ENCODE data around the gene TM4SF4. TPM values are rescaled to one million over a fixed set of nuclear protein-coding genes. Genes with fewer than 3 reads are reported as not detected.

TM4SF4 gene
- total RNA-seq, 4 donors from 2014 or later, result 5.6 TPM; not detected in 3

GRCh38 chr3:149507491-149508324 lies 33.2 kb downstream of the TM4SF4 start:
- no peak for TF ChIP-seq POLR2A (IDR thresholded peaks at IDR 0.05)
- TF ChIP-seq CTCF (IDR thresholded peaks at IDR 0.05), result no peak
- intact Hi-C loops (cut with DNase I; ENCODE audit: low total_unique reads), result no loop called here
- H3K27me3 ChIP-seq, result no peaks in the 10 kb centered on the region
- no peak for DNase-seq
- no peak overlapping the region for H3K27ac ChIP-seq
- H3K4me3 ChIP-seq, result no peak overlapping the region
- no peaks in the 10 kb centered on the region for H3K4me1 ChIP-seq
- H3K36me3 ChIP-seq, result no peaks in the 10 kb centered on the region
- H3K9me3 ChIP-seq, result no peaks in the 10 kb centered on the region

GRCh38 chr3:149509526-149509925 lies 35.0 kb downstream of the TM4SF4 start:
- intact Hi-C loops (cut with DNase I; ENCODE audit: low total_unique reads), result no loop called here
- Histone ChIP-seq H3K27ac (no peak overlapping the region), H3K9me3 (no peaks in the 10 kb centered on the region), H3K36me3 (no peaks in the 10 kb centered on the region), H3K27me3 (no peaks in the 10 kb centered on the region), H3K4me3 (no peak overlapping the region), H3K4me1 (no peaks in the 10 kb centered on the region)
- no peak for DNase-seq
- TF ChIP-seq CTCF (IDR thresholded peaks at IDR 0.05), result no peak
- no peak for TF ChIP-seq POLR2A (IDR thresholded peaks at IDR 0.05)

- no peaks in the 10 kb centered on the region for H3K4me1 ChIP-seq
- intact Hi-C loops (cut with DNase I; ENCODE audit: low total_unique reads), result loop anchor here (10.0 kb wide), 1 partner anchor 204 kb away; no protein-coding TSS in a partner anchor
These were observed 36.0 kb downstream of the TM4SF4 start for GRCh38 chr3:149510480-149510879.

GRCh38 chr3:149511040-149511626 lies 36.6 kb downstream of the TM4SF4 start:
- no peak for TF ChIP-seq CTCF (IDR thresholded peaks at IDR 0.05)
- TF ChIP-seq POLR2A (IDR thresholded peaks at IDR 0.05), result no peak

More at GRCh38 chr3:149510480-149510879, 36.0 kb downstream of the TM4SF4 start:
- Histone ChIP-seq H3K9me3 (no peaks in the 10 kb centered on the region), H3K27ac (no peak overlapping the region), H3K27me3 (no peaks in the 10 kb centered on the region), H3K36me3 (no peaks in the 10 kb centered on the region), H3K4me3 (no peak overlapping the region)
- DNase-seq, result no peak
- no peak for TF ChIP-seq POLR2A (IDR thresholded peaks at IDR 0.05)
- TF ChIP-seq CTCF (IDR thresholded peaks at IDR 0.05), result no peak

More at GRCh38 chr3:149511040-149511626, 36.6 kb downstream of the TM4SF4 start:
- intact Hi-C loops (cut with DNase I; ENCODE audit: low total_unique reads), result loop anchor here (10.0 kb wide), 1 partner anchor 204 kb away; no protein-coding TSS in a partner anchor
- DNase-seq, result no peak
- Histone ChIP-seq H3K27ac (no peak overlapping the region), H3K9me3 (no peaks in the 10 kb centered on the region), H3K36me3 (no peaks in the 10 kb centered on the region), H3K4me1 (no peaks in the 10 kb centered on the region), H3K27me3 (no peaks in the 10 kb centered on the region), H3K4me3 (no peak overlapping the region)
